ENCODE results near the gene ZBED1.

GRCh38 chrX:2458309-2458708, 42.5 kb downstream of the ZBED1 start:
- TF ChIP-seq EZH2 (IDR thresholded peaks at IDR 0.05; ENCODE audit: borderline replicate concordance, low read length) (no peak), CTCF (IDR thresholded peaks at IDR 0.05; ENCODE audit: low read length) (no peak)

All from OCI-LY1 (cell line).